HG03066 (cell line): Measurements from ENCODE around the gene BUB1B.
"Not testable (repeated sequence)": the region's sequence is repeated elsewhere in the genome, so short reads cannot be mapped to it uniquely, and the experiment has no call there.

ENCODE experiments used
- ATAC-seq: cut with Tn5 transposase; IDR thresholded peaks from one replicate; pipeline ENCODE4 v1.9.1; 2021; ENCODE audit warnings: low read depth; ENCODE audit not compliant: unreplicated experiment

BUB1B gene

GRCh38 chr15:40136470-40137302, 24.2 kb upstream of the BUB1B start:
- ATAC-seq, result no peak

- no peak for ATAC-seq
Observed at GRCh38 chr15:40137303-40138200, 23.3 kb upstream of the BUB1B start.

DNA sequence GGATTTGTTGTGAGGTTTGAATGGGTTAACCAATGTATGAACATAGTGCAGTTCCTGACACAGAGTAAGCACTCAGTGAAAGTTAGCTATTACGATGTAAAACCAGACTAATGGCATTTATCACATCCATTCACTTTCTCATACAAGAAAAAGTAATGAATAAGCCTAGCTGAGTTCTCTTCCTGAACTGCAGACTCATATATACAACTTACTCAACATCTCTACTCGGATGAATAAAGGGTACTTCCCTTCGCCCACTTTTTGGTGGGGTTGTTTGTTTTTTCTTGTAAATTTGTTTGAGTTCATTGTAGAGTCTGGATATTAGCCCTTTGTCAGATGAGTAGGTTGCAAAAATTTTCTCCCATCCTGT, 22.7 kb upstream of the BUB1B start:
- ATAC-seq, result not testable (repeated sequence)

- no peak for ATAC-seq
Observed at GRCh38 chr15:40142428-40142827, 18.4 kb upstream of the BUB1B start.

- ATAC-seq, result no peak
Observed at GRCh38 chr15:40146037-40146436, 14.8 kb upstream of the BUB1B start.

DNA sequence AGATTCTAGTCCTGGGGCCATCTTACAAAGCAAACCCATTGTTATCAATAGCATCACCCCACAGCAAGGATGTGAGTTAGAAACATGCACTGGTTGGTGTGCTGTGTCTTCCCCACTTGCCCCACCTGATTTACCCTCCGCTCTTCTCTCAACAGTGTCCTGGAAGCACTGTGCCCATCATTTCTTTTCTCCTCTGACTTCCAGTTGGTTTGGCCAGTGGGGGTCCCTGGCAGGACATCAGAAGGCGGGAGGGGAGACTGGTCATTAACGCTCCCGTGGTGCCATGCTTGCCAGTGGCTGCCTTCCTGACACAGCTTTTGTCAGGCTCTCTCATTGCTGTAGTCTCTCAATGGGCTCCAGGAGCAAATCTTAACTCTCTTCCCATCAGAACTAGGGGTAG, 11.5 kb upstream of the BUB1B start:
- ATAC-seq, result no peak

DNA sequence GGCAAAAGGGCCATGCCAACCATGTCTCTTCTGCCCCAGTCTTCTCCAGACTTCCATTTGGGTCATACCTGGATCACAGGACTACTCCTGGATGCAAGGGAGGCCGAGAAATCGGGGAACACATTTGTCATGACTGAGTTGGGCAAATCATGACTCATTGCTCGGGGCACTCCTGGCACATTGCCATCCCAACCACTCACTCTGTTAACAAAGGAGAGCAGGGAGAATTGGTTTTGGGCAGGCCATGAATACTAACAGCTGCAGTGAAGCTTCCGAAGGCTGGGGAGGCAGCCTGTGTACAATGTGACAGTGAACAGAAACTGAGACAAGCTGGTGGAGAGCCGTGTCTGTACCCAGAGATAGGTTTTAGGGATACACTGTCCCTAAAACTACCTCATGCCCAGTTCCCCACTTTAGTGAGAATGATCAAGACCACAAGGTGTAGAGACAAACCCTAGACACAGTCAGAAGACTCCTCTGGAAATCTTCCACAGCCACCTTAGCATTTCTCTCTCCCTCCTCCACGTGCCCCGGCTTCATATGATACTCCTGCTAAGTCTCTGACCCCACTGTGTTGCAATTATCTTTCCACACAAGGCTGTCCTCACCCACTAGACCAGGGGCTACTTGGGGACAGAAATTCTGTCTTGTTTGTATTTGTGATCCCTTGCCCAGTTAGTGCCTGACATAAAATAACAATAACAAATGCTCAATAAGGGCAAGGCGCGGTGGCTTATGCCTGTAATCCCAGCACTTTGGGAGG, 10.5 kb upstream of the BUB1B start:
- ATAC-seq, result no peak

DNA sequence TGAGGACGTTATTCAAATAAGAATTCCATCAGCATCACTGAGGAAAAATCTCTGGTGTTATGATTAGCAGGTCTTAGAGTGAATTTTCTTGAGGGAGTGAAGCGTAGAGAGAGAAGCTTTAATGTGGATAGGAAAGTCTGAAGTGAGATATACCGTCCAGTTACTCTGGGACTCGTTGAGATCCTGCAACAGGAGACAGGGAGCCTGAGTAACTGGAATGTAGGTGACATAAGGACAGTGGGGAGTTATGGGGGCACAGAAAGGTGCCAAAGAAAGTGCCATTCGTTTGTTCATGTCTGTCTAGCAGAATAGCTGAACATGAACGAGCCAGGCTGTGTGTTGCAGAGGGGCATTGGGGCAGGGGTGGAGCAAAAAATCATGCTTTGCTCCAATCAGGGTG, 9.4 kb upstream of the BUB1B start:
- ATAC-seq, result no peak

DNA sequence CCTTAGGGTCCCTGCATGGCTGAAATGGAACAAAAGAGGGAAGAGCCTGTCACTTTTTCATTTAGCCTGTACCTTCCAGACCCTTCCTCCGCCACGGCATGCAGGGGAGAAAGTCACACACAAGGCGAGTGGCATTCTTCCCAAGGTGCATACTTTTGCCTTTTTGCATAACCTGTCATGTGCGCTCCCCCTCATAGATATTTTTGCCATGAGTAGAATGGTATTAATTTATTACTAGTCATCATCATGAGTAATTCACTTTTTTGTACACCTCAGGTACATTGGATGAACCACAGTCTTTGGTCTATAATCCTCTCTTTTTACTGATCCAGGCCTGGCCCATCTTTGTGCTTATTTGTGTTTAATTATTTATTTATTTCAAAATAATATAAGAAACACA, 8.9 kb upstream of the BUB1B start:
- no peak for ATAC-seq

DNA sequence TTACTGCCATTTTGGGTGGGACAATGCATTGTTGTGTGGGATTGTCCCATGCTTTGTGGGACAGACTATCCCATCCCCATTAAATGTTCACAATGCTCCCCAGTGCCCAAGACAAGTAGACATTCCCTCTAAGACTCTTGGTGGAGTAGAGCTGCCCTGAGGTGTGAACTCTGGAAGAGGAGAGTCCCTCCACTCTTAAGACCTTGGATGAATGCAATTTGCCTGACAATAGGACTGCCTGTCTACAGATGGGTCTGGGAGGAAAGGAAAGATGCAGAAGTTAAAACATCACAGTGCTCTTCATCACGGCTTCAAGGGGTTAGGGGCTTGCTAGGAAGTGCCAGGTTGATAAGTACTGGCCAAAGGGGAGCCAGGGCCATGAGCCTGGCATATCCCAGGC, 6.0 kb upstream of the BUB1B start:
- not testable (repeated sequence) for ATAC-seq

GRCh38 chr15:40155270-40155910, 5.5 kb upstream of the BUB1B start:
- no peak for ATAC-seq

GRCh38 chr15:40157778-40158447, 3.0 kb upstream of the BUB1B start:
- no peak for ATAC-seq

- no peak for ATAC-seq
Observed at GRCh38 chr15:40160021-40160420, 848 bp upstream of the BUB1B start.

DNA sequence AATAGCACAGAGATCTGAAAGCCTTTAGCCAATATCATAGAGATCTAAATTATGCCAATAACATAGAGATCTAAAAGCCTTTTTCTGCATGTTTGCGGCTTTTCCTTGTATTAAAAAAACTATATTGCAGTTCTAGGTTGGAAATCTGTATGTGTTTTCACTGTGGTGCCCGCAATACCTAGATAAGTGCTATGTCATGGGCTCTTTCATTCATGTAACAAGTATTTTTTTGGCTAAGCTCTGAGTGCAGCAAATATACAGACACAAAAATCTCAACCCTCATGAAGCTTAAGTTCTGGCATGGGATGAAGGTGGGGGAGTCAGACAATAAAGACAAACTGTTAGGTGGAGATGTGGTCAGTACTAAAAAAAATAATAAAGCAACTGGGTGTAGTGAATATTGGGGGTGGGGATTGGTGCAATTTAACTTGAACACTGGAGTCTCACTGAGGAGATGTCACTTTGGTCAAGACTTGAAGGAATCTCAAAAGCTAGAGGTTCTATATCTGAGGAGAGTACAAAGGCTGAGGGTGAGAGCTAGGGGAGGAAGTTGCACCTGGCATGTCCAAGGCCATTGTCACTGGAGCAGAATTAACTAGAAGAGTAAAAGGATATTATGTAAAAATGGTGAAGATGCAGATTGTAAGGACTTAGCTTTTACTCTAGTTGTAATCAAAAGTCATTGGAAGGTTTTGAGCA, 973 bp downstream of the BUB1B start:
- no peak for ATAC-seq

GRCh38 chr15:40162552-40162951, 1.7 kb downstream of the BUB1B start:
- ATAC-seq, result no peak

DNA sequence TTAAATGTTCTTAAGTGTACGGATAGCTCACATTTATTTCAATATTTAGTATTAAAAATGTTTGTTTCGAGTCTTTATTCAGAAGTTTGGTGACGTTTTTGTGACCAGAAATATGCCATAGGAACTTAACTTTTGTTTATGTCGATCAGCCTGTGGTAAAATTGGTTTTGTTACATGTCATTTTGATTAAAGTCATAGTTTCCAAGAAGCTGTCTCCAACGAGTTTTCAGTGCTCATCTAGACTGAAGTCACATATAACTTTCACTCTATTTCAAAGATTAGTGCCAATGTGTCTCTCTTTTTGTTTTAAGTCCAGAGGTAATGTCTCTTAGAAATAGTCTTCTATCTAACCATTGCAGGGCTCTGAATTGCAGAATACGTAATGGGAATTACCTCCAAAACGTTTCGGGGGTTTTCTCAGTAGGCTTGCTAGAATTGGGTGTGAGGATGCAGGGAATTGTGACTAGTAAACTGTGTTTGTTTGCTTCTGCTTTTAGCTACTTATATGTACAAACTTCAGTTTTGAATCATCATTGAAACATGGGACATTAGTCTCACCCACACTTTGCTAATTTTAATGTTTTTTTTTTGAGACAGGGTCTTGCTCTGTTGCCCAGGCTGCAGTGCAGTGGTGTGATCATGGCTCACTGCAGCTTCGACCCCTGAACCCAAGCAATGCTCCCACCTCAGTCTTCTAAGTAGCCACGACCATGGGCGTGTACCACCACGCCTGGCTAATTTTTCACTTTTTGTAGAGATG, 3.0 kb downstream of the BUB1B start:
- ATAC-seq, result no peak

- ATAC-seq, result not testable (repeated sequence)
Observed at GRCh38 chr15:40167374-40167773, 6.5 kb downstream of the BUB1B start.

DNA sequence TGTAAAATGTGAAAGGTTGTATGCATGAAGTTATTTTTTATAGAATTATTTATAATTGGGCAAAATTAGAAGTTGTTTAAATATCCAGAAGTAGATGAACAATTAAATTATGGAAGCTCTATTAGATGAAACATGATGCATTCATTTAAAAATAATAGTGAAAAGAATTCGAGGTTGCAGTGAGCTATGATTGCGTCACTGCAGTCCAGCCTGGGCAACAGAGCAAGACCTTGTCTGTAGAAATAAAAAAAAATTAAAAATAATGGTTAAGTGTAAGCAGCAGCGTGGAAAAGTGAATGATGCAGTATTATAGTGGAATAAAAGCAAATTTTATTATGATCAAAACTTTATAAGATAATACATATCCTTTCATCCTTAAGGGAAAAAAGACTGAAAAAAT, 14.3 kb downstream of the BUB1B start:
- no peak for ATAC-seq
